ENCODE measurements around the gene C4orf50.

C4orf50 gene

DNA sequence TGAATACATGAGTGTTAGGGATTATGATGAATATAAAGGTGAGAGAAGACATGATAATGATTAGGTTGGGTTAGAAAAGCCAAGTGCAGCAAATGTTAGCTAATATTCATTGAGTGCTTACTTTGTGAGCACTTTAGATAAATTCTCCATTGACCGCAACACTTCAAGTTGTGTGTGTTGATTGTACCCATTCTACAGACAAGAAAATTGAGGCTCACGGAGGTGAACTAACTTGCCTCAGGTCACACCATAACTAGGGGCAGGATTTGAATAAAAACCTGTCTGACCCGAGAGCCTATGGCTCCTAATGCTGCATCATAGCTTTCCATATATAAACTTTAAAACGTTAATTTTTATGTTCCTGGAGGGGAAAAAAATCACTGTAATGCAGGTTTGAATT, 15.2 kb upstream of the C4orf50 start:
- no peak for ATAC-seq
- TF ChIP-seq TSHZ2 (CRISPR knock-in tag; IDR thresholded peaks at IDR 0.05) (no peak), ZFP30 (CRISPR knock-in tag; IDR thresholded peaks at IDR 0.05) (no peak), ISL1 (CRISPR knock-in tag; IDR thresholded peaks at IDR 0.05) (no peak), TCF4 (CRISPR knock-in tag; IDR thresholded peaks at IDR 0.05; ENCODE audit: borderline replicate concordance) (no peak), PPARA (CRISPR knock-in tag; IDR thresholded peaks at IDR 0.05; ENCODE audit: borderline replicate concordance) (no peak), SNAI2 (CRISPR knock-in tag; IDR thresholded peaks at IDR 0.05) (no peak), ZNF70 (CRISPR knock-in tag; IDR thresholded peaks at IDR 0.05) (no peak), CSDC2 (CRISPR knock-in tag; IDR thresholded peaks at IDR 0.05) (no peak), ZNF565 (CRISPR knock-in tag; conservative IDR thresholded peaks at IDR 0.05; ENCODE audit: low read depth) (no peak), OSR1 (CRISPR knock-in tag; IDR thresholded peaks at IDR 0.05) (no peak), TOX (CRISPR knock-in tag; IDR thresholded peaks at IDR 0.05; ENCODE audit: borderline replicate concordance) (no peak)
- TF ChIP-seq, protein P1, sequence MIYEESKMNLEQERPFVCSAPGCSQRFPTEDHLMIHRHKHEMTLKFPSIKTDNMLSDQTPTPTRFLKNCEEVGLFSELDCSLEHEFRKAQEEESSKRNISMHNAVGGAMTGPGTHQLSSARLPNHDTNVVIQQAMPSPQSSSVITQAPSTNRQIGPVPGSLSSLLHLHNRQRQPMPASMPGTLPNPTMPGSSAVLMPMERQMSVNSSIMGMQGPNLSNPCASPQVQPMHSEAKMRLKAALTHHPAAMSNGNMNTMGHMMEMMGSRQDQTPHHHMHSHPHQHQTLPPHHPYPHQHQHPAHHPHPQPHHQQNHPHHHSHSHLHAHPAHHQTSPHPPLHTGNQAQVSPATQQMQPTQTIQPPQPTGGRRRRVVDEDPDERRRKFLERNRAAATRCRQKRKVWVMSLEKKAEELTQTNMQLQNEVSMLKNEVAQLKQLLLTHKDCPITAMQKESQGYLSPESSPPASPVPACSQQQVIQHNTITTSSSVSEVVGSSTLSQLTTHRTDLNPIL (CRISPR knock-in tag; IDR thresholded peaks at IDR 0.05; ENCODE audit: low read depth) = no peak

DNA sequence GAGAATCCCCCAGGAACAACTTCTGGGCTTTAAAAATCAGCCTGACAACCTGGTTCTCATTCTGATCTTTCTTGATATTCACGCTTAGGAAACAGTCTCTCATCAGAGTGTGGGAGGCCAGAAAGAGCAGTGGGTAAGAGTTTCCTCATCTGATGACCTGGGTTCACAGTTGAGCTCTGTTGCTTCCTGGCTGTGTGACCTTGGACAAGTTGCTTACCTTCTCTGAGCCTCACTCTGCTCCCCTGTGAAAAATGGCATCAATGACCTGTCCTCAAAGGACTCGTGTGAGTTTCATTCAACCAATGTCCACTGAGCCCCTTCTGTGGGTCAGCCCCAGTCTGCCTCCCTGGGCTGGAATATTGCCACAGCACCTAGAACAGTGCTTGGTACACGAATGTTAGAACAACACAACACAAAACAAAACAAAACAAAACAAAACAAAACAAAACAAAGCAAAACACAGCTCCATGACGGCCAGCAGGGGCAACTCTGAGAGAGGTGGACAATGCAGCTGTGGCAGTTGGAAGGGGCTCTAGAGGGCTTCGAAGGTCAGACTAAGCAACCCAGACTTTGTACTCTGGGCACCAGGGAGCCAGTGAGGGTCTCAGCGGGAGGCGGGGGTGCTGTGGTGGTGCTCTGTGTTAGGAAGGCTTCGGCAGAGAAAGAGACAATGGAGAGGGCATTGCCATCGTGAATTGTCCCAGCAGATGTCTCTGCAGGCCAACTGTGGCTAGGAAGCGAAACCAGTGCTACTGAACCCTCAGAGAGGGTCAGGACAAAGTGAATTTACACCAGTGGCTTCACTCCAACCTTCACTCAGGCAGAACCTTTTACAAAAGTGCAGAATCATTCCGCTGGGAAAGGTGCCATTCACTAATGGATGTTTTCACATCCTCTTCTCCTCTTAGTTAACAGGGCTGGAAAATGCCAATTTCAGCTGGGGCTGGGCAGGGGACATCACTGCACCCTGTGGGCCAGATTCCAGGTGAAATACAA, 14.3 kb upstream of the C4orf50 start:
- no peak for TF ChIP-seq ESRRG (CRISPR knock-in tag; IDR thresholded peaks at IDR 0.05)
- no peak for TF ChIP-seq ZNF70 (CRISPR knock-in tag; IDR thresholded peaks at IDR 0.05)
- TF ChIP-seq ZFP3 (CRISPR knock-in tag; IDR thresholded peaks at IDR 0.05) = no peak
- no peak for TF ChIP-seq TSHZ2 (CRISPR knock-in tag; IDR thresholded peaks at IDR 0.05)
- TF ChIP-seq ZNF565 (CRISPR knock-in tag; conservative IDR thresholded peaks at IDR 0.05; ENCODE audit: low read depth) = no peak
- TF ChIP-seq, protein P2, sequence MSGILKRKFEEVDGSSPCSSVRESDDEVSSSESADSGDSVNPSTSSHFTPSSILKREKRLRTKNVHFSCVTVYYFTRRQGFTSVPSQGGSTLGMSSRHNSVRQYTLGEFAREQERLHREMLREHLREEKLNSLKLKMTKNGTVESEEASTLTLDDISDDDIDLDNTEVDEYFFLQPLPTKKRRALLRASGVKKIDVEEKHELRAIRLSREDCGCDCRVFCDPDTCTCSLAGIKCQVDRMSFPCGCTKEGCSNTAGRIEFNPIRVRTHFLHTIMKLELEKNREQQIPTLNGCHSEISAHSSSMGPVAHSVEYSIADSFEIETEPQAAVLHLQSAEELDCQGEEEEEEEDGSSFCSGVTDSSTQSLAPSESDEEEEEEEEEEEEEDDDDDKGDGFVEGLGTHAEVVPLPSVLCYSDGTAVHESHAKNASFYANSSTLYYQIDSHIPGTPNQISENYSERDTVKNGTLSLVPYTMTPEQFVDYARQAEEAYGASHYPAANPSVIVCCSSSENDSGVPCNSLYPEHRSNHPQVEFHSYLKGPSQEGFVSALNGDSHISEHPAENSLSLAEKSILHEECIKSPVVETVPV (CRISPR knock-in tag; IDR thresholded peaks at IDR 0.05) = no peak
- no peak for TF ChIP-seq PPARA (CRISPR knock-in tag; IDR thresholded peaks at IDR 0.05; ENCODE audit: borderline replicate concordance)
- no peak for TF ChIP-seq POU6F1 (CRISPR knock-in tag; IDR thresholded peaks at IDR 0.05; ENCODE audit: borderline replicate concordance, low read depth)
- TF ChIP-seq TCF4 (CRISPR knock-in tag; IDR thresholded peaks at IDR 0.05; ENCODE audit: borderline replicate concordance) = no peak
- no peak for TF ChIP-seq TOX (CRISPR knock-in tag; IDR thresholded peaks at IDR 0.05; ENCODE audit: borderline replicate concordance)
- TF ChIP-seq BACH2 (CRISPR knock-in tag; IDR thresholded peaks at IDR 0.05; ENCODE audit: borderline replicate concordance) = no peak
- TF ChIP-seq RARB (CRISPR knock-in tag; IDR thresholded peaks at IDR 0.05) = no peak
- no peak for TF ChIP-seq ARNTL (CRISPR knock-in tag; IDR thresholded peaks at IDR 0.05; ENCODE audit: borderline replicate concordance, low read depth)
- TF ChIP-seq ISL1 (CRISPR knock-in tag; IDR thresholded peaks at IDR 0.05) = no peak
- no peak for TF ChIP-seq GLIS3 (CRISPR knock-in tag; IDR thresholded peaks at IDR 0.05)
- no peak for TF ChIP-seq OSR1 (CRISPR knock-in tag; IDR thresholded peaks at IDR 0.05)
- no peak for TF ChIP-seq ZNF8 (CRISPR knock-in tag; IDR thresholded peaks at IDR 0.05)
- no peak for TF ChIP-seq CSDC2 (CRISPR knock-in tag; IDR thresholded peaks at IDR 0.05)
- TF ChIP-seq ZFP30 (CRISPR knock-in tag; IDR thresholded peaks at IDR 0.05) = no peak
- no peak for TF ChIP-seq SNAI2 (CRISPR knock-in tag; IDR thresholded peaks at IDR 0.05)
- no peak for ATAC-seq

All from SK-N-SH treated with all-trans-retinoic acid at 6 μM for 48 hours (cell line).